HG03045 (cell line): ENCODE data around the gene ZNF408.

Experiments
- ATAC-seq: cut with Tn5 transposase; IDR thresholded peaks from one replicate; pipeline ENCODE4 v1.9.1; 2021; ENCODE audit warnings: mild to moderate bottlenecking, moderate library complexity; ENCODE audit not compliant: unreplicated experiment

ZNF408 gene

DNA sequence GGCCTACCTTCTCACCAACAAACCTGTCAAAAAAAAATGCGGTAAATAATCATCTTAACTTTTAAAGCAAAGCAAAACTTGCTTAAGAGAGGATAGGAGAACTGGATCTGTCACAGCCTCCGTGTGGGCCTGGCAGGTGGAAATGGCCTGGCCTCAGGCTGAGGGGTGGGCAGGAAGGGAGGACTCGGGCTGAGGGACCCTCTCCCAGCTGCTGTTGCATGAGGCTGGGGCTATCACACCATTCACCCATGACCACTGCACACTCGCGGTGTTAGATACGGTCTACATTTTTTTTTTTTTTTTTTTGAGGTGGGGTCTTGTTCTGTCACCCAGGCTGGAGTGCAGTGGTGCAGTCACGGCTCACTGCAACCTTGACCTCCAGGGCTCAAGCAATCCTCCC, 24.9 kb upstream of the ZNF408 start:
- ATAC-seq, result no peak

DNA sequence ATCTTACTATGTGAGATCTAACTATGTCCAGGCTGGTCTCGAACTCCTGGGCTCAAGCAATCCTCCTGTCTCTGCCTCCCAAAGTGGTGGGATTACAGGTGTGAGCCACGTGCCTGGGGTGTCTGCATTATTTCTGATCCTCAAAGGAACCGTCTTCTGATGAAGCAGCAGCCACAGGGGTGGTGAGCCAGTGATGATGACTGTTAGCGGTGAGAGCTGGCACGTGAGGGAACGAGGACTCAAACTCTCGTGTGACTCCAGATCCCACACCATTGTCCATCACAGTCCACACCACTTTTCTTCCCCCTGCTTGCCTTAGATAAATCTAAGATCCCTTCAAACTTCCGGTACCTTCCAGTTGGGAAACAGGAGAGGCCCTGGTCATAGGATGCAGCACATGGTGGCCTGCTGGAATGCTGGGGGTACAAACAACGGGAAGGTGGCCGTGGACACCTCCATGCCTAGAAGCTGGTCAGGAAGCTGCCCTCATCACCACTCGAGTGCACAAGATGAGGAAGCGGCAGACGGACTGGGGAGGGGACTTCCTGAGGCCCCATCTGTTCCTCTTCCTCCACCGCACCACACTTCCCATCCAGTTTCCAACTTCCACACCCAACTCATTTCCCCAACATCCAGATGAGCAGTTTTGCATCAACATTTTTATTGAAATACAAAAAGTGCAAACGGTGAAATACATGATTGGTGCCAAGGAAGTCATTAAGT, 24.2 kb upstream of the ZNF408 start:
- ATAC-seq, result no peak

- no peak for ATAC-seq
Measured at GRCh38 chr11:46677169-46677568, 23.7 kb upstream of the ZNF408 start.

DNA sequence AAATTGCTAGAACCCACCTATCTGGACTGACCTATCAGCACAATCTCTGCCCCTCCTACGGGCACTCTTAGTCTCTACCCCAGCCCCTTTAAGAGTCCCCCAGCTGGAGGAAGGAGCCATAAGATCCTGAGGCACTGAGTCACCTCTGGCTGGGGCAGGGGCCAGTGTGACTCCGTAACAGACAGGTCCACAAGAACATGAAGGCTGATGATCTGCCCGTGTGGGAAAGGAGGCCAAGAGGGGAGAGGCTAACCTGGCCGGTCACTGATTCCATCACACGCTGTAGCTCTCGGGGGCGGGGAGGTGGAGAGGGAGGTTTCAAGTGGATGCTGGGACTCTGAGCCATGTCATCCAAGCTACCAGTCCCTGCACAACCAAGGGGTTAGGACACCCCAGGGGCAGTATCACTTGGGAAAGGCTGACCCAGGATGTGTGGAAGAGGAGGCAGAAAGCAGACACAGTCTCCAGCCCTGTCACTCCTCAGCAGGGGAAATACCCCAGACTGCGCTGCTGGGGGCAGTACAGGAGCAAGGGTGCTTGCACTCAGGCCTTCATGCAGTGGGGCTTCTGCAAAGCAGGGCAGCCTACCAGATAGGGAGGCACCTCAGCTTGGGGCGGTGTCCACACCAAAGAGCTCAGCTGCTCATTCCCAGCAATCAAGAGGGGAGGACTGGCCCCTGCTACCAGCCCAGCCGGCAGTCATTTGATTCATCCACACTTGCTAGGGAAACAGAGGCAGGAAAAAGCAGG, 22.7 kb upstream of the ZNF408 start:
- no peak for ATAC-seq

GRCh38 chr11:46678741-46679130, 22.1 kb upstream of the ZNF408 start:
- ATAC-seq, result no peak

DNA sequence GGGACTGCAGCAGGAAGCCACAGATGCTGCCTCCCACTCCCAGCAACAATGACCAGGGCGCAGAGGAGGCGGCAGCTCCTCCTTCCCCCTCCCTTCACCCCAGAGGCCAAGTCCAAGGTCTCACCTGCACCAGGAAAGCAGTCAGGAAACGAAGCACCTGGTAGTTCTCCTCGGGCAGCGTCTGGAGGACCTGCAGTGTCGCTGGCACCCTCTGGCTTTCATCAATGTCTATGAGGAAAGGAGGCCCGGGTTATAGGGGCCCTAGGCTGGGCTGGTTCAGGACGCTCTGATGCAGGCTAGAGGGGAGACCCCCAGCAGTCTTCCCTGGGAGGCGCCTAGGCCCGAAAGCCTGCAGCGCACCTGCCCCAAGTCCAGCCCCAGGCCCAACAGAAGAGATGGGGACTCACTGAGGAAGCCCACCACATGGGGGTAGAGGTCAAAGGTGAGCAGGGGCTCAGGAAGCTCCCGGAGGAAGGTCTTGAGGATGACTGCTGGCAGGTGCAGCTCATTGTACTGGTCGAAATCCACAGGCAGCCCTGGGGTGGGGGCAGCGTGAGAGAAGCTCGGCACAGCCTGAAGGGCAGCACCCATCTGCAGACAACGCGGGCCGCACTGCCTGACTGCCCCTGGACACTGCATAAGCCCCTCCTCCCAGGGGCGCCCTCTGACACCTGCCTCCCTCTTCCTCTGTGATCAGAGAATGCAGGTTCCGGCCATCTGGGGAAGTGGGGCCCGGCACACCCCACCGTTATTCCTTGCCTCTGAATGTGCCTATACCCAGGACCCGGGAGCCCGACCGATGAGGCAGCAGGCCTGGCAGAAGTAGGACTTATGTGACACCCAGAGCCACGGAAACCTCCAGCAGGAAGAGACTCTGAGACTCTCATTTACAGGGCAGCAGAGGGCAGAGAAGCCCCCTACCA, 21.3 kb upstream of the ZNF408 start:
- ATAC-seq, result no peak

DNA sequence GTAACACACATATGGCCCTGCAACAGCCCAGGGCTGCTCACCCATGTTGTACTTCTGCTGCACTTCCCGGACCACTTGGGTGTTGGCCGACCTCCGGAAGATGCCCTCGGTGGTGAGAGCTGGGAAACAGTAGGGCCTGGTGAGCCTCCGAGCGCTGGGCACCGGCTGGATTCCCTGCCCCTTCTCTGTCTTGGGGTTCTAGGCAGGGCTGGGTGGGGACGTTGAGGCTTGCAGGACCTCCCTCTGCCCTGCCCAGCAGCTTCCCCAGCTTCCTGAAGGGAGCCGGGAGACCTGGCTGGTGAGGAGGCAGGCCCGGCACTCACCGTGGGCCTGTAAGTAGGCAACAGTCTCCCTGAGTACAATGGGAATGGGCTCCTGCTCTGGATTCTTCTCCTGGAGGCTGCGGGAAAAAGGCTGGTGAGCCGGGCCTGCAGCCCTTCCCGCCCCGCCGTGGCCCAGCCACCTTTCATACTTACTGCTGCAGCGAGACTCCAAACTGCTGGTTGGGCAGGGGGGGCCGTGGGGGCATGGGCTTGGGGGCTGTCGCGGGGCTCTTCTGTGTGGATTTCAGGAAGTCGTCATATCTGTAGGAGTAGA, 20.6 kb upstream of the ZNF408 start:
- no peak for ATAC-seq

- no peak for ATAC-seq
Measured at GRCh38 chr11:46680815-46681214, 20.0 kb upstream of the ZNF408 start.

DNA sequence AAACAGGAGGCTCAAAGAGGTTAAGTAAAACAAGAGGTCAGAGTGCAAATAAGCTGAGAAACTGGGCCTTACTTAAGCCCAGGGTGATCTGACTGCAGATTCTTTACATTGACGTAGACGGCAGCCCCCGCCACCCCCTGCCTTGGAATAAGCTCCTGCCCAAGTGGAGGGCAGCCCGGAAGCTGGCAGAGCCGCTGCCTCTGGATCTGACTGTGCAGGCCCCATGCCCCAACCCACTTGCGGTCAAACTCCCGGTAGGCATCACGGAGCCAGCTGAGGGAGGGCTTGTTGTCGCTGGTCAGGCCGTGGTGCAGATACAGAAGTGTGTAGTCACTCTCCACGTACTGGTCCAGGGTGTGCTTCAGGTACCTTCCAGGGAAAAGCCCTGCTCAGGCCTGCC, 19.0 kb upstream of the ZNF408 start:
- ATAC-seq, result no peak

- ATAC-seq, result no peak
Measured at GRCh38 chr11:46682773-46683752, 17.8 kb upstream of the ZNF408 start.

- no peak for ATAC-seq
Measured at GRCh38 chr11:46684367-46684766, 16.5 kb upstream of the ZNF408 start.

DNA sequence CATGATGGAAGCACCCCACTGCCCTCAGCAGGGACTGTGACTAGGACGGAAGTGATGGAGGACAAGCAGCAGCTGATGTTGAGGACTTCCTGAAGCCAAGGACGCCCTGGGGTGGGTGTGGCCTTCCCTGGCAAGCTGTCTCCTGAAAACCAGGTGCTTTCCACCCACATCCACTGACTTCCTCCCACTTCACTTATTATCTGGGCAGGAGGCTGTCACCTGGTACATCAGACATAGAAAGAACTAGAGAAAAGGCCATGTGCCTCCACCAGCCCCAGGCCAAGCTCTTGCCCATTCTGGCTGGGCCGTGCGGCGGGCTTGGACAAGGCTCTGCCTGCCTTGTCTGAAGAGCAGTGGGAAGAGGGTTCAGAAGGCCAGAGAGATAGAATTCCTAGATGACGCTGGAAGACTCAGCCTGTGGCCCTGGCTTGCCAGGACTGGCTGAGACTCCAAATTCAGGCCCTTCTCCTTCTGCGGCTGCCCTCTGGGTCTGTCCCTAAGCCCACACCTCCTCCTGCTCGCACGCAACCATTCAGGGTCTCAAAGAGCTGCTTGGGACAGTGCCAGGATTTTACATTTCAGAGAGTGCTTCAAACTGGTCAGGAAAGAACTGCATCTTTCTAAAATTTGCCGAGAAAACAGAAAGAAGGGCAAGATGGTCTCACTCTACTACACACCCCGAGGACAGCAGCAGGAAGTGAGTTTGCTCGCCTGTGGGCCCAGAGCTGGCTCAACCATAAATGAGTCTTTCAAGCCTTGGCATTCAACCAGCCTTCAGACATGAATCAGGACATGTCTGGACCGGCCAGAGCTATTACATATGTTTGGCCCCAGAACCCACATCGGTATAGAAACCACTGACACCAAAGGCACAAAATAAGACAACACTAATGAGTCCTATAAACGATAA, 13.7 kb upstream of the ZNF408 start:
- ATAC-seq, result no peak

DNA sequence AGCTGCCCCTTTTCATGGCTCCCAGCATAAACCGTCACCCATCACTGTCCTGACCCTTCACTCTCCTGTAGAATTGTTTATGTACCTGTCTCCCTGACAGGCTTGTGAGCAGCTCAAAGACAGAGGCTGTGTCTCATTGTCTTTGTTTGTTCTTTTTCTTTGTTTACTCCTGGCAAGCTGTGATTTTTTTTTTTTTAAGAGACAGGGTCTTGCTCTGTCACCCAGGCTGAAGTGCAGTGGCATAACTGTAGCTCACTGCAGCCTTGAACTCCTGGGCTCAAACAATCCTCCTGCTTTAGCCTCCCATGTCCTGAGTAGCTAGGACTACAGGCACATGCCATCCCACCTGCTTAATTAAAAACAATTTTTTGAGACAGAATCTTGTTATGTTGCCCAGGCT, 10.1 kb upstream of the ZNF408 start:
- ATAC-seq, result no peak

GRCh38 chr11:46692450-46692849, 8.4 kb upstream of the ZNF408 start:
- no peak for ATAC-seq

DNA sequence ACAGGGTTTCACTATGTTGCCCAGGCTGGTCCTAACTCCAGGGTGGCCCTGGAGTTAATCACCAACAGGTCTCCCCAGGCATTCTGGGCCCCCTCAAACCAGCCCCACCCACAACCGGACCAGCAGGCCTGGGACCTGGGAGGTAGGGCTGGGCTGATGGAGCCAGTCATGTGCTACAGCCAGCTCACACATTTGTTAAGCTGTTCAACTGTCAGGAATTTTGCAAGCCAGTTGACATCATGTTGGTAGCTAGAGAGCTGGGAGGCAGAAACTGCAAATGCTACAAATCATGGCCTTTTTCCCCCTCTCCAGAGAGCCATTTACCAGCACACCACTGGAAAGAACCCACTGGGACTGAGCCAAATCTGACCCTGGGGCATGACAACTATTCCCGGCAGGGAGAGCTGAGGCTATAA, 7.2 kb upstream of the ZNF408 start:
- ATAC-seq, result no peak

DNA sequence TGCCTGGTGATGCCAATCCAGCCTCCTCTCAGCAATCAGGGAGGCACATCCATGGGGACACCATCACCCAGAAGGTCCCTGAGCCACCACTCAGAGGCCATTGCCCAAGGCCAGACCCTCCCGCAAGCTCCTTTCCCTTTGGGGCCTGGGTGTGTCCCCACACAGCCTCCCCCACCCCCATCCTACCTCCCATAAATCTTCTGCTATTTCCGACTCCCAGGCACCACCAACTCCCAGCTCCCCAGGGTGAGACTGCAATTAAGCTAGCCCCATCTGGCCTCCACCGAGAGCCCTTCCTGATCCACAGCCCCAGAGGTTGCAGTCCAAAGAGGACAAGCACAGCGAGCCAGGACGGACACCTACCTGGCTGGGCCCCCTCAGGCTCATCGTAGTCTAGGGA, 6.8 kb upstream of the ZNF408 start:
- ATAC-seq, result no peak

DNA sequence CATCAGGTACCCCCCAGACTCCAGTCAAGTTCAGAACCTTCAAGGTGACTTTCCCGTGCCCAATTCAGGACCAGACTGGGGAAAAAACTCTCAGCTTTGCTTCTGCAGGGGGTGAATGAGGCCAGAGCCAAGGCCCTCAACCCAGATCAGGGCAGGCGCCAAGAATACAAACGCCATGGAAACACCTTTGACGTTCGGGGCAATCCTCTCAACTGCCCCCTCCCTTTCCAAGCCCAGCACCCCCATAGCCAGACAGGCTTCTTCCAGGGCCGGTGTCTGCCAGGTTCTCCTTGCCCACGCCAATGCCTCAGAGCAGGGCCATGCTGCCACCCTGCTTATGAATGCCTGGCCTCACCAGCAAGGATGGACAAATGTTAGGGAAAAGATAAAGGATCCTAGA, 6.2 kb upstream of the ZNF408 start:
- ATAC-seq, result no peak

DNA sequence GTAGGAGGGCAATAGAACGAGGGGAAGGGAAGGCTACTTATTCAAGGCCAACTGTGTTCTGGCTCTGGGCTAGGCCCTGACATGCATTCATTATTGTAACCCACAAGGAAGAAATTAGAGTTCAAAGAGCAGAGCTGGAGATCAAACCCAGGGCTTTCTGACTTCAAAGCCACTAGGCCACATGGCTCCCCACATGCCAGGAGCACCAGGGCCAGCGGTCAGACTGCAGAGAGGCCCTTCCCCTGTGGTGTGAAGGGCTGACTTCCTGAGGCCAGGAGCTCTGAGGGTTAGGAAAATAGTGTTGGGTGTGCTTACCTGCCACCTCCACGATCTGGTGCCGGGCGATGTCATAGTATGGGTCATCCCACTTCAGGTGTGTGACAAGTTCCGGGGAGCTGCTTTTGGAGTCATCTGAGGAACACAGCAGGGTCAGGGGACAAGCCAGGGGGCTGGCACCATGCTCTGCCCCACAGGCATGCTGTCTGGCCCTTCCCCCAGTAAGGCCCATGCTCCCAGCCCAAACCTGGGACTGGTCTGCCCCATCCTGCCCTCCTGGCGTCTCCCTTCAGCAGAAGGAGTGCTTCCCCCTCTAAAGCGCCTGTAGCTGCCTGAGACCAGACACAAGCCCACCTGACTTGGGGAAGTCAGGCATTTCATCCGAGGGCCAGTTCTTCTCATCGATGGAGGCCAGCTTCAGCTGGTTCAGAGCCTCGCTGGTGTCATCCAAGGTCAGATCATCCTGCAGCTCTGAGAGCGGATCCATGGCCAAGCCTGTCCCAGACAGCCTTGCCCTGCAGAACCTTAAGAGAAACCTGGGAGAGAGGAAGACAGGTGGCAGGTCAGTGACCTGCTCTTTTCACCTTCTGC, 5.3 kb upstream of the ZNF408 start:
- ATAC-seq, result no peak
